DMS153 treated with DMSO at 0.1 percent for 48 hours (cell line): Measurements from ENCODE around the gene ADAMTSL1.

Experiments used
- DNase-seq: peaks from one replicate; lab custom pipeline; 2025; ENCODE audit not compliant: unreplicated experiment; lab: John Stamatoyannopoulos, UW

The ADAMTSL1 gene

DNA sequence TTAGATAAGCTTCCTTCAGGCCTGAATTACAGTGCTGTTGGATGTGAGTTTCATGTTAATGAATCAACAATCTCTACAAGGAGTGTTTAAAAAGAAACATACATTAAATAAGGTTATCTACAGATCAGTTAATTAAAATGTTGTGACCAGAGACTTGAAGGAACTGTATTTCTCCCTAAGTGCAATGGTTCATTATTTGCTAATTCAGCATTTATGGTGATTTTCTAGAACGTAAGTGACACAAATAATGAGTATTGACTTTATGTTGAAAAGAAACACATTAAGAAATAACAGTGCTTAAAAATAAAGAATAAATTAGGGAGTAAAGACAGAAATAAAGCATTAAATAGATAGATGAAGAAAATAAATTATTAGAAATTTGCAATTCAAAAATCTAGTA, 74.5 kb downstream of the ADAMTSL1 start:
- DNase-seq = no peak

DNA sequence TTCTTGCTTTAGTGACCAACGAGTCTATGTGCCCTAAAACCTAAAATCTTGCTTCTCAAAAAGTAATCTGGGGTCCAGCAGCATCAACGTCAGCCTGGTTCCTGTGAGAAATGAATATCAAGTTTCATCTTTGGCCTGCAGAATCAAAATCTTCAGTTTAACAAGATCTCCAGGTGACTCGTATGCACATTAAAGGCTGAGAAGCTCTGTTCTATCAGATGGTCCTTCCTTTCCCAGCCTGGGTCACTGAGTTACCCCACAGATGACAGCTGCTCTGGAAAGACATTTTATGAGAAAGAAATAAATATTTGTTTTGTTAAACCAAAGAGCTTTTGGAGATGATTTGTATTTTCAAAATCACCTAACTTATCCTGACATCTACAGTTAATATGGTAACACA, 75.8 kb downstream of the ADAMTSL1 start:
- no peak for DNase-seq

DNA sequence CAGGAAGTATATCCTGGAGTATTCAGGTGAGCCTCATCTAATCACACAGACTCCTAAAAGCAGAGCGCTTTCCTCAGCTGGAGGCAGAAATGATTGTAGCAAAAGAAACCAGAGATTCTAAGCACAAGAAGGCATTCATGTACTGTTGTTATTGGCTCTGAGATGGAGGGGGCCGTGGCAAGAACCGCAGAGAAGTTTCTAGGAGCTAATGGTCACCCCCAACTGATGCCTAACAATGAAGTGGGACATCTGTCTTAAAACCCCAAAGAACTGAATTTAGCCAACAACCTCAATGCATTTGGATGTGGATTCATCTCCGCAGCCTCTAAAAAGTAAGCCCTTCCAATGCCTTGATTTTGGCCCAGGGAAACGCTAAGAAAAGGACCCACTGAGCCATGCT, 76.3 kb downstream of the ADAMTSL1 start:
- DNase-seq = no peak

DNA sequence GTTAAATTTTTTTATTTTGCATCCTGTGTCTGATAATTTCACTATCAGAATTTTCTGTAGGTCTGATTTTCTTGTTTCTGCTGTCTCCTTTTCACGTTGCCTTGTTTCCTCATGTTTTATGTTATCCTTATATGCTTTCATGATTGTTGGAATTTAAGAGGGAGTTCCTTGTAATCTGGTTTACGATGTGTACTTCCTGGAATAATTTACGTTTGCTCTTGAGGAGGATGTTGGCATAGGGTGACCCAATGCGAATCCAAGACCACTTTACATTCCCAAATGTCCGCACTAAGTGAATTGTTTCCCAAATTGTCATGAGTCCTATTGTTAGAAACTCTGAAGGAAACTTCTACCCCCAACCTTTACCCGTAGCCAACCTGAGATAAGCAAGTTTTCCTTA, 80.3 kb downstream of the ADAMTSL1 start:
- no peak for DNase-seq

DNA sequence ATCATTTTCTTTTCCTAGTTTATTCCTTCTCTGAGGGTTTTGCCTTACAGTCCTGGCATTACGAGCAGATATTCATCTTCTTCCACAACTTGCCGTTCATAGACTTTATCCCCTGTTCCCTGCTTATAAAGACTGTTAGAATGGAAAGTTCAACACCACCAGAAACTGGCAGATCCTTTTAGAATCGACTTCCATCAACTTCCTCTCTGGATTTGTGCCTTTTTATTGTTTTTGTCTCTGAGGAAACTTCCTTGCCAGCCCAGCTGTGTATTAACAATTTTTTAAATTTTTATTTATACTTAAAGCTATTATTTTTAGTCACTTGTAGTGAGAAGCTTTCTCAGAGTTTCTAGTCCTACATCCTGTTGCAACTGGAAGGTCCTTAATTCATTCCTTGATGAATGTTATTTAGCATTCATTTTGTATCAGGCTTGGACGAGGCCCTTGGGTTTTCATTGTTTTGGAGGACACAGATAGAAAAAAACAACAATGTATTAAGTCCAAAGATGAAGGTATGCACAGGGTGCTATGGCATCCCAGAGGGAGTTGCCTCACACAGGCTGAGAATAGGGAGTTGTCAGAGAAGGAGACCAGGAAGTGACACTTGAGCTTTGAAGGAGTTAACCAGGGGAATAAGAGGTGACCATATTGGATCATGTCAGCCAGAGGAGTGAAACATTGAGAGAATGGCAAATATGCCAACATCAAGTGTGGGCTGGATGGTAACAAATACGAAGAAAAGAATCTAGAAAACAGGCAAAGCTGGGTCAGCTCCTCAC, 81.3 kb downstream of the ADAMTSL1 start:
- no peak for DNase-seq

DNA sequence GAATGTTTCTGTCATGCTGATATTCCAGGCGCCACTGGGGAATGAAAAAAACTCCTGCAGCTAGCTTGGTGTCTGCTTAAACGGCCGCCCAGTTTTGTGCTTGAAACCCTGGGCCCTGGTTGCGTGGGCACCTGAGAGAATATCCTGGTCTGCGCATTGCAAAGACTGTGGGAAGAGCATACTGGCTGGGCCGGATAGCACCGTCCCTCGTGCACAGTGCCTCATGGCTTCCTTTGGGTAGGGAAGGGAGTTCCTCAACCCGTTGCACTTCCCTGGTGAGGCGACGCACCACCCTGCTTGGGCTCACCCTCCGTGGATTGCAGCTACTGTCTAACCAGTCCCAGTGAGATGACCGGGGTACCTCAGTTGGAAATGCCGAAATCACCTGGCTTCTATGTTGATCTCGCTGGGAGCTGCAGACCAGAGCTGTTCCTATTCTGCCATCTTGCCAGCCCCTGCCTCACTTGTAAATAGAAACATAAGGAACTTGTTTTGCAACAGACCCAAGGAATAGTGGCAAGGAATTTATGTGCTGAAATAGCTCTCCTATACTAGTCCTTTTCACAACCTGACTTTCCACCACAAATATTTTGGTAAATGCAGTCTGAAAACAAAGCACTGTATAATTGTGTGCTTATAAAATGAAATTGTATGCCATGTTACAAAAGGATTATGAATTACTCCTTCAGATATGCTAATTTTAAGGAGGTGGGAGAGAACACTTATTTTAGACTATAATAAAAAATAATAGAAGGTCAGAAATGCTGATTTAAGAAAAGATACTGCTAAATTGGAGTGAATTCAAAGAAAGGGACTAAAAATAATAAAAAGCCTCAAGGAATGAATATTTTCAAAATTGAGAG, 90.3 kb downstream of the ADAMTSL1 start:
- DNase-seq = no peak

DNA sequence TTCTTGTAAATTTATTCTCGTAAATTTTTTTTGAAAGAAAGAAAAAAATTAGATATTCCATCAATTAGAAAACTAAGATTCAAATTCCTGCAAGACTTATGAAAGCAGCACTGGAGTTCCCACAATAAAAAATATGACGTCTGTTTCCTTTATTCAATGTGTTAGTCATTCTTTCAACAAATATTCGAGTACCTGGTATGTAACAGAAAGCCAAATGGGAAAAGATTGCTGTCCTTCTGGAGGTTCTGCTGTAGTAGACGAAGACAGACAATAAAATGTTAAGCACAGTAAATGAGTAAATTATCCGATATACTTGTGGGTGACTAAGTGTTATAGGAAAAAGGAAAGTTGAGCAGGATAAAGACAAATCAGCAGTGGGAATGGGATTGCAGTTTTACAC, 92.2 kb downstream of the ADAMTSL1 start:
- DNase-seq = no peak

DNA sequence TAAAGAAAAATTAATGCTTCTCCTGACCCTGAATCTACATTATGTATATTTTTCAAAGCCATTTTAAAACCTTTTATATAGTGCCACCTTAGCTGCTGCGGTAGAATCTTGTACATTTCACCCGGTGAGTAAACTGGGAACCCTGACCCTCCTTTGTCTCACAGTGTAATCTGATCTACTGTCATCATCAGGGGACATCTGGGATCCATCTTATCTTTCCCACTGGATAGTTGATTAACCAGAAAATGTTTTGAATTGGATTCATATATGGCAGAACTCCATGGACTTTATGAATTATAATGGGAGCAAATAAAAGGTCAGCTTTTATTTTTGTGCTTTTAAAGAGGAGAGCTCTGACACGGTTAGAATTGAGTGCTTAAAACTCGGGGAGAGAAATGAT, 95.0 kb downstream of the ADAMTSL1 start:
- DNase-seq = peak; percentile 57

DNA sequence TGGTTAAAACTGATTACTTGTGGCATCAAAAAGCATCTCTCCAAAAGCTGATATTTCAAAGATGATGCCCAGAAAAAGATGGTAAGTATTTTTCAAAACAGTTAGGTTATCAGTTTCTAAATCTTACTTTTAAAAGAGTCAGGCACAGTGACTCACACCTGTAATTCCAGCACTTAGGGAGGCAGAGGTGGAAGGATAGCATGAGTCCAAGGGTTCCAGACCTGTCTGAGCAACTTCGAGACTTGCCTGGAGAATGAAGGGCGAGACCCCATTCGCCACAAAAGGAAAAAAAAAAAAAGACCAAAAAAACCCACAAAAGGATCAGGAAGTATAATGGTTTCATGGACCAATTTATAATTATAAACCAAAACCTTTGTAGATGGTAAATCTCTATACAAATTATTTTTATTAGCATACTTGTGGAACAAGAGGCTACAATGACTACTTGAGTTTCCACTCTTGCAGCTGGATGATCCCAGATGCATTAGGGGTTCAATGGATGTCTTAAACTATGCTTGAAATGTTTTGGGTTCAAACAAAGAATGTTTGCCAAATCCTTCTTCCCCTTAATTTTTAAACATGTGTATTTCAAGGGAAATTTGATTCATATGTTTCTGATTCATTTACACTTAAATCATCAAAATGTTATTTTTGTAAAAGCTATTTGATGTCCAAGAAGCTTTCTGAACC, 96.1 kb downstream of the ADAMTSL1 start:
- DNase-seq = no peak

DNA sequence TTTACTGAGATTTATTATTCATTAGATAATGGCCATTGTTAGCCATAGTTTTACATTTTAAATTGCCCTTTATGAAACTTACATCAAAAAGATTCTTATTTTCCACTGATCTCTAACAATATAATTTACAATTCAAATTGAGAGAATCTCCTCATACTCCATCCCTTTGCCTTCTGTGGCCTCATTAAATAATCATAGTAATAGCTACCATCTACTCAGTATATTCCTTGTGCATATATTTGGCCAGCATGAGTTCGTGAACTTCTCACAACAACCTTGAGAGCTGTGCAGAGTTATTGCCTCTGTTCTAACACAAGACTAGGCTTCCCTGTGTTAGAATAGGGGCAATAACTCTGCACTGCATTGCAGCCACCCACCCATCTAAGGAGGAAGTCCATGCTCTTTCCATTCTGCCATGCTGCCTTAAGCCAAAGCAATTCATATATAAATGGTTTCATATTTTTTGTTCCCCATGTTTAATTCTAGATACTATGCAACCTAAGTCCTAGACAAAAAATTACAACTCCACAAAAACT, 99.1 kb downstream of the ADAMTSL1 start:
- no peak for DNase-seq

DNA sequence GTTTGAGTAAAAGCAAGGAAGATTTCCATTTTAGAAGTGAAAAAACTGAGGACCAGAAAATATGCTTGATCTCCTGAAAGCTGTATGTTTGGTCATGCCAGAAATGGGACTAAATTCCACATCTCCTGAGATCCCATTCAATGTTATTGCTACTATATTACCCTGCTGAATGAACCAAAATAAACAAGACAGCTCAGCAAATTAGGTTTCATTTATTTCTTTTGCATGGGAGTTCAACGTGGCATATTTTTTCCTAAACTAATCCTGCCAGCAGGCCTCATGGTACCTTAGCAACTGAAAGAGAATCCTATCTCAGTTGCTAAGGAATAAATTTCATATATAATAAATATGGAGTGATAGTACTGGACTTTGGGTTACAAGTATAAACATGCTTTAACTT, 101.7 kb downstream of the ADAMTSL1 start:
- no peak for DNase-seq

DNA sequence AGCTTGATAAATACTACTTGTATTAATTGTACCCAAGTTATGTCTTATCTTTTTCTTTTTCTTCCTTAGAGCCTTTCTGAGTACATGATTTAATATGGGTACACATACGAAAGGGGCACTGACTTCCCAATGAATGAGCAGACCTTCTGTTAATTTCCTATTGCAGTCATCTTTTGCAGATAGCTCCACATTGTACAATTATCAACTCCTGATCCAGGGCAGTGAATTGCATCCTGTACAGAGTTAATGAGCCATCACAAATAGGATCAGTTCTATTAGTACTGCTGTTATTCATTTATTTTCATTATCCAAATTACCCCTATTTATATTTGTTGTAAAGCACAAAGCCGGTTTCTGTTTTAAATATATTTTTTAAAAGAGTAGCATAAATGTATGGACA, 105.6 kb downstream of the ADAMTSL1 start:
- no peak for DNase-seq

DNA sequence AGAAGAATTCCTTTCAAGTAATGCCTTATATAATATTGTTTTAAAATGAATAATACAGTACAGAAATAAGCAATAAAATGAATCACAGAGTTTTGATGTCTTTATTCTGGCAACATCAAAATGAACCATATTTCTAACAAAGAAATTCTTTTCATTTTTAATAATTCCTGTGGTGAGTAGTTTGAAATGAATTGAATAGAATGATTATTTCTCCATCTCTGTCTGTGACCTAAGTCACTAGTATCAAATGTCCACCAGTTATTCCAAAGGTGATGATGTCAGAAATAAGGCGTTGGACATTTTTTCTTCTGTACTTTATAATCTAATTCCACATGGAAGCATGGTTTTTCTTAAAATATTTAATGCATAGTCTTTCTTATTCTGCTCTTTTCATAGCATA, 106.2 kb downstream of the ADAMTSL1 start:
- no peak for DNase-seq

DNA sequence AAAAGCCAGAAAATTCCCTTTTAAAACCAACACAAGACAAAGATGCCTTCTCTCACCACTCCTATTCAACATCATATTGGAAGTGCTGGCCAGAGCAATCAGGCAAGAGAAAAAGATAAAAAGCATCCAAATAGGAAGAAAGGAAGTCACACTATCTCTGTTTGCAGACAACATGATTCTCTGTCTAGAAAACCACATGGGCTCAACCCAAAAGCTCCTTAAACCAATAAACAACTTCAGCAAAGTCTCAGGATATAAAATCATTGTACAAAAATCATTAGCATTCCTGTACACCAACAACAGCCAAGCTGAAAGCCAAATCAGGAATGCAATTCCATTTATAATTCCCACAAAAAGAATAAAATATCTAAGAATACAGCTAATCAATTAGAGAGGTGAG, 112.0 kb downstream of the ADAMTSL1 start:
- DNase-seq = no peak

DNA sequence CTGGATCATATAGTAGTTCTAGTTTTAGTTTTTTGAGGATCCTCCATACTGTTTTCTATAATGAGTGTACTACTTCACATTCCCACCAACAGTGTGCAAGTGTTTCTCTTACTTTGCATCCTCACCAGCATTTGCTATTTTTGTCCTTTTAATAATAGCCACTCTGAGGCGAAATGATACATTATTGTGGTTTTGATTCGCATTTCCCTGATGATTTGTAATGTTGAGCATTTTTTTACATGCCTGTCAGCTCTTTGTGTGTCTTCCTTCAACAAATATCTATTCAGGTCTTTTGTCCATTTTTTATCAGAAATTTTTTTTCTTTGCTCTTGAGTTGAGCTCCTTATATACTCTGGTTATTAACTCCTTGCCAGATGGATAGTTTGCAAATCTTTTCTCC, 114.0 kb downstream of the ADAMTSL1 start:
- DNase-seq = no peak

DNA sequence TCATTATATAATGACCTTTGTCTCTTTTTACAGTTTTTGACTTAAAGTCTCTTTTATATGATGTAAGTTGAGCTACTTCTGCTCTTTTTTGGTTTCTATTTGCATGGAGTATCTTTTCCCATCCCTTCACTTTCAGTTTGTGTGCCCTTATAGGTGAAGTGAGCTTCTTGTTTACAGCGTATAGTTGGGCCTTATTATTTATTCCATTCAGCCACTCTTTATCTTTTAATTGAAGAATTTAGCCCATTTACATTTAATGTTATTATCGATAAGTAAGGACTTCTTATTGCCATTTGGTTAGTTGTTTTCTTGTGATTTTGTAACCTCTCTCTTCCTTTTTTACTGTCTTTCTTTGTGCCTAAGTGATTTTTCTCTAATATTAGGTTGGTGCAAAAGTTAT, 117.3 kb downstream of the ADAMTSL1 start:
- no peak for DNase-seq

DNA sequence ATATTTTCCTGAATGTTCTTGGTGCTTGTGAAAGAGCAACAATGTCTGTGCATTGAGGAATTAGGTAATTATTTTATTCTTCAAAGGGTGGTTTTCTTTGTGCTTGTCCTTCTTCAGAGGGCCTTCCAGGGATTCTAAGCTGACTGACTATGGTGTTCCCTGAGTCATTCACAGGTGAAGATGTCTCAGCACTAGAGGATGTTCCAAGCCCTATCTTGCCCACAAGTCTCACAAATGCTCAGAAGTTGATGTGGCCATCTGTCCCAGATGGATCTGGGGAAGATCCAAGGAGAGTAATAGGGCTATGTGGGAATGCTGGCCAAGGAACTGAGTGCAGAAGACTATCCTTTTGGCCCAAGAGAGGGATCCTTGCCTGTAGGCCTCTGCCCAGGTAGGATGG, 120.9 kb downstream of the ADAMTSL1 start:
- no peak for DNase-seq

DNA sequence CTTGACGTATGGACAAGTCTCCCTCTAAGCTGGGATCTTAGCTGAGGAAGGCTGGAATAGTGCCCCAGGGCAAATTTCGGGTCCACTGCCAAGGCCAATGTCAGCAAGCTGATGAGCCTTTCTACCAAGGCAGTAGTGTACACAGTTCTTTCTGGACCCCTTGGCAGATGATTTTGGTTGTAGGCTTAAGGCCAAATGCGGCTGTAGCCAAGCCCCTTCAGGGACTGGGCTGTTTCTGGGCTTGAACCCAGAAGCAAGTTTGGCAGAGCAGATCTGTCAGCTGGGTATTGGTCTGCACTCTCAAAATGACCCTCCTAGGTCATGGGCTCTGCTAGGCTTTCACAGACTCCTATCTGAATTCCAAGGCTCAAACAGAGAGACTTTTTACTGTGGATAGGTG, 121.6 kb downstream of the ADAMTSL1 start:
- DNase-seq = no peak

DNA sequence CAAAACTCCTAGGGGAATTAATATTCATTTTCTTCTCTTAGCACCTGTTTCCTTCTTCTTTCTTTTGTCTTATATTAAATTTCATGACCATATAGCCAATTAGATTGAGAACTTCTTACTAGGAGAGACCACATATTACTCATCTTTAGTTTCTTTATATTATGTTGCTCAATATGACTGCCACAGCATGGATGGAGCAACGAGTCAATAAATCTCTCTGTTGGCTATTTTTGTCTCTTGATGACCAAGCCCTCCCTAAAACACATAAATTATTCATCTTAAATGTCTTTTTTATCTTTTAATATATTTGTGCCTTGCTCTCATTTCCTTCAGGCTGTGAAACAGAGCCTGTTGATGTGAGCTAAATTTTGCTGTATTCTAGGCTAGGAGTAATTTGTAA, 123.0 kb downstream of the ADAMTSL1 start:
- DNase-seq = no peak

DNA sequence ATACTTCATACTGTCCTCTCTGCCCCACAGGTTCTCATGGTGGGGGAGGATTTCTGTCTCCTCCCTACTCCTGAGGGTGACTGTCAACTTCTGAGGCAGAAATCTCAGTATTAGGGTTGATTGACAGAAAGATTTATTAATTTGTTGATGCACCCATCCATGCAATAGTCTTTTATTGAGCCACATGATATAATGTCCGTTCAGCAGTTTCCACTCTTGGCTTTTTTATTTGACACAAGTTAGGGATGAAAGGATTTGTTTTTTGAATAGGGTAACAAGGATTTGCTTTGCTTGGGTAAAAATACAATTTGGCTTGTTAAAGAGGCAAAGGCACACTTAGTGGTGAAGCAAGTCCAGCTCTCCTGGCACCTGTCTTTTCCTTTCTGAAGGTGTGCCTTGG, 125.0 kb downstream of the ADAMTSL1 start:
- DNase-seq = no peak

DNA sequence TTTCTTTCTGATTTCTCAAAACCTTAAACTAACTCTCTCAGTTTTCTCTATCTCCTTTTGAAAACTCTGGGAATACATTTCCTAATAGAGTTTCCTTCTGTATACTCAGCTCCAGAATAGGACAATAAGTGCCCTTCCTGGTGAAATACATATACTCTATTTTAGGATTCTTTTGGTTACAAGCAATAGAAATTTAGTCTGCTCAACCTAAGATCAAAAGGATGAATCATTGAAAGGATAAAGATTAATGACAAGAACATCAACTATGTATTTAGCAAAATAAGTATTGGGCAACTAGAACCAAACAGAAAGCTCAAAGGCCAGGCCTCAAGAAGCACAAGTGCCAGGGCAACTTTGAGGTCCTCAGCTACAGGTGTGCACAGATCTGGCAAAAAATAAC, 127.1 kb downstream of the ADAMTSL1 start:
- DNase-seq = no peak

DNA sequence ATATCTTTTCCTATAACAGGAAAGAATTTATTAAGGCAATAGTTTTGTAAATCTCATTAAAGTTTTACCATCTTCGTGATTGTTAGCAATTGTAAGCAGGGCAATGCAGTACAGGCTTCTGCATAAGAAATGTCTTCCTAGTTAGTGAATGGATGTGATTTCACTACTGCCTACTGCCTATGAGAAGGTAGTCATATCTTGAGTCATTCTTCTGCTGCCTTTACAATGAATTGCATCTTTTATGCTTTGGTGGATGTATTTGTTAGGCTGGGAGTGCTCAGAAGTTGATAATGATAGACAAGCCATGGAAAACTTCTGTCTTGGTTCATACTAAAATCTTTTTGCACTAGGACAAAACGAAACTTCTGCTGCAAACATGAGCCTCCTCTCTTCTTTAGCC, 128.0 kb downstream of the ADAMTSL1 start:
- DNase-seq = no peak
